Measurements from ENCODE around the gene ACYP1.
A peak's percentile ranks its signal among the peaks of the same experiment; 100 is the strongest.

ACYP1 gene

GRCh38 chr14:75046275-75046674, 17.5 kb downstream of the ACYP1 start:
- ChIA-PET CTCF (interaction anchor here (1.0 to 1.7 kb wide), 2 partner anchors 16 to 43 kb away, joined by 3 to 4 read pairs; partner anchors contain the start of gene EIF2B2), POLR2A (no interaction called here)
- 90% methylated on average over 4 of the region's 5 CpGs for WGBS (ENCODE audit: insufficient coverage)
- H3K9me3 ChIP-seq (ENCODE audit: control extremely low read depth in 1 of 5, control insufficient read depth in 4 of 5, insufficient read depth in 2 of 5, low read depth in 1 of 5, low read length in 4 of 5), result no peaks in the 10 kb centered on the region
- peaks cover 6 to 36% (median 16%) of the 10 kb centered on the region in 4 experiments for H3K4me1 ChIP-seq (ENCODE audit: control extremely low read depth in 1 of 4, control insufficient read depth in 4 of 4, insufficient read depth in 4 of 4, low read length in 3 of 4)
- H3K36me3 ChIP-seq (ENCODE audit: control insufficient read depth in 4 of 4, insufficient read depth in 4 of 4, low read length in 3 of 4), result peaks cover 4 to 14% (median 12%) of the 10 kb centered on the region in 4 experiments
- H3K4me3 ChIP-seq (ENCODE audit: control insufficient read depth in 1 of 7, extremely low read depth in 1 of 7, insufficient read depth in 4 of 7, low read depth in 2 of 7, low read length in 6 of 7), result no peak overlapping the region
- H3K27me3 ChIP-seq (replicated peaks in 2 of 5; ENCODE audit: control insufficient read depth in 4 of 5, insufficient read depth in 5 of 5, low read length in 4 of 5), result no peaks in the 10 kb centered on the region
- no peak overlapping the region for H3K27ac ChIP-seq (ENCODE audit: insufficient read depth in 1 of 2, low read depth in 1 of 2, low read length in 2 of 2, poor library complexity in 1 of 2, severe bottlenecking in 2 of 2)
- no peak for DNase-seq

GRCh38 chr14:75044752-75045151, 19.1 kb downstream of the ACYP1 start:
- WGBS (ENCODE audit: insufficient coverage), result 45% methylated on average over 5 of the region's 8 CpGs
- DNase-seq, result peak; percentile 68 to 94 (median 88)
- Histone ChIP-seq H3K27me3 (replicated peaks in 2 of 5; ENCODE audit: control insufficient read depth in 4 of 5, insufficient read depth in 5 of 5, low read length in 4 of 5) (no peaks in the 10 kb centered on the region), H3K4me1 (ENCODE audit: control extremely low read depth in 1 of 4, control insufficient read depth in 4 of 4, insufficient read depth in 4 of 4, low read length in 3 of 4) (peaks cover 0 to 25% (median 8%) of the 10 kb centered on the region in 4 experiments), H3K4me3 (ENCODE audit: control insufficient read depth in 1 of 7, extremely low read depth in 1 of 7, insufficient read depth in 4 of 7, low read depth in 2 of 7, low read length in 6 of 7) (peak overlapping the region in 2 of 7 experiments; percentile 13 to 35), H3K9me3 (ENCODE audit: control extremely low read depth in 1 of 5, control insufficient read depth in 4 of 5, insufficient read depth in 2 of 5, low read depth in 1 of 5, low read length in 4 of 5) (no peaks in the 10 kb centered on the region), H3K36me3 (ENCODE audit: control insufficient read depth in 4 of 4, insufficient read depth in 4 of 4, low read length in 3 of 4) (peaks cover 8 to 20% (median 12%) of the 10 kb centered on the region in 4 experiments), H3K27ac (ENCODE audit: insufficient read depth in 1 of 2, low read depth in 1 of 2, low read length in 2 of 2, poor library complexity in 1 of 2, severe bottlenecking in 2 of 2) (peak overlapping the region; percentile 56 to 70)
- CTCF ChIA-PET, result interaction anchor here (1.0 to 1.7 kb wide), 6 partner anchors 18 to 46 kb away, joined by 3 to 9 read pairs (median 4); partner anchors contain the start of gene EIF2B2
- POLR2A ChIA-PET, result interaction anchor here (1.5 kb wide), 1 partner anchor 82 kb away, joined by 3 read pairs; the partner anchor contains the start of gene NEK9

- DNase-seq, result peak; percentile 42 to 80 (median 67)
- H3K27me3 ChIP-seq (replicated peaks in 2 of 5; ENCODE audit: control insufficient read depth in 4 of 5, insufficient read depth in 5 of 5, low read length in 4 of 5), result no peaks in the 10 kb centered on the region
- peaks cover 8 to 20% (median 12%) of the 10 kb centered on the region in 4 experiments for H3K36me3 ChIP-seq (ENCODE audit: control insufficient read depth in 4 of 4, insufficient read depth in 4 of 4, low read length in 3 of 4)
- ChIA-PET POLR2A (interaction anchor here (1.5 kb wide), 1 partner anchor 83 kb away, joined by 3 read pairs; the partner anchor contains the start of gene NEK9), CTCF (interaction anchor here (1.1 to 1.3 kb wide), 4 partner anchors 19 to 47 kb away, joined by 3 to 9 read pairs (median 4); no protein-coding TSS in a partner anchor)
- H3K4me1 ChIP-seq (ENCODE audit: control extremely low read depth in 1 of 4, control insufficient read depth in 4 of 4, insufficient read depth in 4 of 4, low read length in 3 of 4), result peaks cover 0 to 25% (median 8%) of the 10 kb centered on the region in 4 experiments
- H3K4me3 ChIP-seq (ENCODE audit: control insufficient read depth in 1 of 7, extremely low read depth in 1 of 7, insufficient read depth in 4 of 7, low read depth in 2 of 7, low read length in 6 of 7), result peak overlapping the region in 1 of 7 experiments; percentile 35
- no peaks in the 10 kb centered on the region for H3K9me3 ChIP-seq (ENCODE audit: control extremely low read depth in 1 of 5, control insufficient read depth in 4 of 5, insufficient read depth in 2 of 5, low read depth in 1 of 5, low read length in 4 of 5)
- peak overlapping the region; percentile 56 to 70 for H3K27ac ChIP-seq (ENCODE audit: insufficient read depth in 1 of 2, low read depth in 1 of 2, low read length in 2 of 2, poor library complexity in 1 of 2, severe bottlenecking in 2 of 2)
- WGBS (ENCODE audit: insufficient coverage), result no CpG with 5 or more reads among the region's 2 CpGs
Observed at GRCh38 chr14:75044322-75044721, 19.5 kb downstream of the ACYP1 start.

- Histone ChIP-seq H3K36me3 (ENCODE audit: control insufficient read depth in 4 of 4, insufficient read depth in 4 of 4, low read length in 3 of 4) (peaks cover 8 to 30% (median 12%) of the 10 kb centered on the region in 4 experiments), H3K9me3 (ENCODE audit: control extremely low read depth in 1 of 5, control insufficient read depth in 4 of 5, insufficient read depth in 2 of 5, low read depth in 1 of 5, low read length in 4 of 5) (no peaks in the 10 kb centered on the region), H3K4me3 (ENCODE audit: control insufficient read depth in 1 of 7, extremely low read depth in 1 of 7, insufficient read depth in 4 of 7, low read depth in 2 of 7, low read length in 6 of 7) (no peak overlapping the region), H3K27ac (ENCODE audit: insufficient read depth in 1 of 2, low read depth in 1 of 2, low read length in 2 of 2, poor library complexity in 1 of 2, severe bottlenecking in 2 of 2) (no peak overlapping the region), H3K4me1 (ENCODE audit: control extremely low read depth in 1 of 4, control insufficient read depth in 4 of 4, insufficient read depth in 4 of 4, low read length in 3 of 4) (peaks cover 0 to 25% (median 8%) of the 10 kb centered on the region in 4 experiments), H3K27me3 (replicated peaks in 2 of 5; ENCODE audit: control insufficient read depth in 4 of 5, insufficient read depth in 5 of 5, low read length in 4 of 5) (no peaks in the 10 kb centered on the region)
- DNase-seq, result no peak
- POLR2A ChIA-PET, result no interaction called here
- CTCF ChIA-PET, result interaction anchor here (0.8 to 2.4 kb wide), 5 partner anchors 15 to 46 kb away, joined by 3 to 8 read pairs (median 3); no protein-coding TSS in a partner anchor
- 94% methylated on average over 3 of the region's 6 CpGs for WGBS (ENCODE audit: insufficient coverage)
Observed at GRCh38 chr14:75042035-75042434, 21.8 kb downstream of the ACYP1 start.

- DNase-seq, result no peak
- ChIA-PET CTCF (interaction anchor here (0.8 to 2.4 kb wide), 5 partner anchors 15 to 47 kb away, joined by 3 to 8 read pairs (median 3); no protein-coding TSS in a partner anchor), POLR2A (no interaction called here)
- WGBS (ENCODE audit: insufficient coverage), result 88% methylated on average over 4 of the region's 4 CpGs
- Histone ChIP-seq H3K36me3 (ENCODE audit: control insufficient read depth in 4 of 4, insufficient read depth in 4 of 4, low read length in 3 of 4) (peaks cover 9 to 32% (median 13%) of the 10 kb centered on the region in 4 experiments), H3K4me1 (ENCODE audit: control extremely low read depth in 1 of 4, control insufficient read depth in 4 of 4, insufficient read depth in 4 of 4, low read length in 3 of 4) (peaks cover 0 to 25% (median 8%) of the 10 kb centered on the region in 4 experiments), H3K27me3 (replicated peaks in 2 of 5; ENCODE audit: control insufficient read depth in 4 of 5, insufficient read depth in 5 of 5, low read length in 4 of 5) (no peaks in the 10 kb centered on the region), H3K9me3 (ENCODE audit: control extremely low read depth in 1 of 5, control insufficient read depth in 4 of 5, insufficient read depth in 2 of 5, low read depth in 1 of 5, low read length in 4 of 5) (no peaks in the 10 kb centered on the region), H3K4me3 (ENCODE audit: control insufficient read depth in 1 of 7, extremely low read depth in 1 of 7, insufficient read depth in 4 of 7, low read depth in 2 of 7, low read length in 6 of 7) (no peak overlapping the region), H3K27ac (ENCODE audit: insufficient read depth in 1 of 2, low read depth in 1 of 2, low read length in 2 of 2, poor library complexity in 1 of 2, severe bottlenecking in 2 of 2) (no peak overlapping the region)
Observed at GRCh38 chr14:75041613-75042012, 22.2 kb downstream of the ACYP1 start.

GRCh38 chr14:75040959-75041358, 22.9 kb downstream of the ACYP1 start:
- WGBS (ENCODE audit: insufficient coverage), result 100% methylated on average over 1 of the region's 2 CpGs
- Histone ChIP-seq H3K27ac (ENCODE audit: insufficient read depth in 1 of 2, low read depth in 1 of 2, low read length in 2 of 2, poor library complexity in 1 of 2, severe bottlenecking in 2 of 2) (no peak overlapping the region), H3K4me3 (ENCODE audit: control insufficient read depth in 1 of 7, extremely low read depth in 1 of 7, insufficient read depth in 4 of 7, low read depth in 2 of 7, low read length in 6 of 7) (no peak overlapping the region), H3K27me3 (replicated peaks in 2 of 5; ENCODE audit: control insufficient read depth in 4 of 5, insufficient read depth in 5 of 5, low read length in 4 of 5) (no peaks in the 10 kb centered on the region), H3K9me3 (ENCODE audit: control extremely low read depth in 1 of 5, control insufficient read depth in 4 of 5, insufficient read depth in 2 of 5, low read depth in 1 of 5, low read length in 4 of 5) (no peaks in the 10 kb centered on the region), H3K4me1 (ENCODE audit: control extremely low read depth in 1 of 4, control insufficient read depth in 4 of 4, insufficient read depth in 4 of 4, low read length in 3 of 4) (peaks cover 0 to 25% (median 8%) of the 10 kb centered on the region in 4 experiments), H3K36me3 (ENCODE audit: control insufficient read depth in 4 of 4, insufficient read depth in 4 of 4, low read length in 3 of 4) (peaks cover 9 to 36% (median 15%) of the 10 kb centered on the region in 4 experiments)
- no peak for DNase-seq
- CTCF ChIA-PET, result interaction anchor here (1.0 to 2.4 kb wide), 2 partner anchors 48 to 95 kb away, joined by 4 to 8 read pairs; no protein-coding TSS in a partner anchor
- POLR2A ChIA-PET, result no interaction called here

- H3K36me3 ChIP-seq (ENCODE audit: control insufficient read depth in 4 of 4, insufficient read depth in 4 of 4, low read length in 3 of 4), result peaks cover 9 to 40% (median 19%) of the 10 kb centered on the region in 4 experiments
- H3K4me3 ChIP-seq (ENCODE audit: control insufficient read depth in 1 of 7, extremely low read depth in 1 of 7, insufficient read depth in 4 of 7, low read depth in 2 of 7, low read length in 6 of 7), result no peak overlapping the region
- H3K9me3 ChIP-seq (ENCODE audit: control extremely low read depth in 1 of 5, control insufficient read depth in 4 of 5, insufficient read depth in 2 of 5, low read depth in 1 of 5, low read length in 4 of 5), result no peaks in the 10 kb centered on the region
- no peak for DNase-seq
- H3K27ac ChIP-seq (ENCODE audit: insufficient read depth in 1 of 2, low read depth in 1 of 2, low read length in 2 of 2, poor library complexity in 1 of 2, severe bottlenecking in 2 of 2), result no peak overlapping the region
- WGBS (ENCODE audit: insufficient coverage), result no CpG with 5 or more reads among the region's 1 CpG
- H3K4me1 ChIP-seq (ENCODE audit: control extremely low read depth in 1 of 4, control insufficient read depth in 4 of 4, insufficient read depth in 4 of 4, low read length in 3 of 4), result peaks cover 0 to 22% (median 8%) of the 10 kb centered on the region in 4 experiments
- no peaks in the 10 kb centered on the region for H3K27me3 ChIP-seq (replicated peaks in 2 of 5; ENCODE audit: control insufficient read depth in 4 of 5, insufficient read depth in 5 of 5, low read length in 4 of 5)
- ChIA-PET CTCF (interaction anchor here (1.0 to 2.4 kb wide), 2 partner anchors 48 to 94 kb away, joined by 4 to 8 read pairs; no protein-coding TSS in a partner anchor), POLR2A (no interaction called here)
Observed at GRCh38 chr14:75040507-75040906, 23.3 kb downstream of the ACYP1 start.

Data from common myeloid progenitor, CD34-positive (primary cell).